Measurements from ENCODE around the gene PSMG4. TPM values are rescaled to one million over a fixed set of nuclear protein-coding genes. Genes with fewer than 3 reads are reported as not detected.
A peak's percentile ranks its signal among the peaks of the same experiment; 100 is the strongest.

The PSMG4 gene
- total and polyA plus RNA-seq, 10 of the 15 experiments (the other 5 are each of a cell fraction or from before 2014, with no cell fraction given) = 7.1 to 62.6 (median 29.8) TPM

GRCh38 chr6:3230900-3231246 is 27.9 kb upstream of the PSMG4 start:
- H4K20me1 ChIP-seq (ENCODE audit: control insufficient read depth, insufficient read depth) = no peaks in the 10 kb centered on the region
- ChIA-PET RAD21 (ENCODE audit: unreplicated experiment) (interaction anchor here (1.5 kb wide), 1 partner anchor 21 kb away, joined by 4 read pairs; no protein-coding TSS in a partner anchor), POLR2A (no interaction called here), SMC1A (ENCODE audit: uncharacterized antibody, unreplicated experiment) (interaction anchor here (1.0 kb wide), 1 partner anchor 20 kb away, joined by 3 read pairs; no protein-coding TSS in a partner anchor), CTCF (interaction anchor here (1.5 kb wide), 1 partner anchor 18 kb away, joined by 3 read pairs; no protein-coding TSS in a partner anchor)
- no peak overlapping the region for H2AFZ ChIP-seq (ENCODE audit: control insufficient read depth, low read depth, low read length)
- intact Hi-C loops (cut with micrococcal nuclease; ENCODE audit: unreplicated experiment) (no loop called here), in situ Hi-C loops (cut with MboI) (no loop called here)
- peaks cover 32 to 35% of the 10 kb centered on the region in 2 experiments for H3K27me3 ChIP-seq (replicated peaks in 1 of 2; ENCODE audit: control insufficient read depth in 2 of 2, insufficient read depth in 2 of 2, low read length in 1 of 2)
- H3K9ac ChIP-seq (ENCODE audit: control insufficient read depth, insufficient read depth, low read length) = no peak overlapping the region
- H3K4me3 ChIP-seq = peak overlapping the region; percentile 47; the same call in 1 of the 2 replicates
- peak overlapping the region; percentile 79 for H3K4me2 ChIP-seq (ENCODE audit: control insufficient read depth, insufficient read depth)
- no peak overlapping the region for H3K27ac ChIP-seq (ENCODE audit: control insufficient read depth, insufficient read depth)
- DNase-seq (ENCODE audit: low read depth, low spot score) = no peak
- 21% methylated on average over 11 of the region's 11 CpGs for WGBS (ENCODE audit: insufficient coverage, insufficient replicate concordance, low lambda C conversion rate, missing lambda C conversion rate)
- BruUV-seq (replicated peaks) = no TSS peak
- no peak for ATAC-seq
- H3K36me3 ChIP-seq (ENCODE audit: control insufficient read depth in 2 of 2, insufficient read depth in 2 of 2, low read length in 1 of 2) = no peaks in the 10 kb centered on the region
- H3K9me3 ChIP-seq (replicated peaks; ENCODE audit: control insufficient read depth, insufficient read depth, low read length) = no peaks in the 10 kb centered on the region
- FAIRE-seq = no peak
- peaks cover 47% of the 10 kb centered on the region for H3K4me1 ChIP-seq (ENCODE audit: control insufficient read depth, insufficient read depth, low read length)
- no peaks in the 10 kb centered on the region for H3K79me2 ChIP-seq (ENCODE audit: control insufficient read depth, insufficient read depth, low read length)
- TF ChIP-seq HDAC2 (IDR thresholded peaks at IDR 0.05) (no peak), MEF2B (IDR thresholded peaks at IDR 0.05; ENCODE audit: partially characterized antibody, poor library complexity, severe bottlenecking) (no peak), SUZ12 (IDR thresholded peaks at IDR 0.05; ENCODE audit: unreplicated experiment) (no peak), BMI1 (IDR thresholded peaks at IDR 0.05; ENCODE audit: borderline replicate concordance) (peak; percentile 48; the same call in 1 of the 2 replicates), YY1 (IDR thresholded peaks at IDR 0.05; ENCODE audit: low read depth, low read length) (no peak)

DNA sequence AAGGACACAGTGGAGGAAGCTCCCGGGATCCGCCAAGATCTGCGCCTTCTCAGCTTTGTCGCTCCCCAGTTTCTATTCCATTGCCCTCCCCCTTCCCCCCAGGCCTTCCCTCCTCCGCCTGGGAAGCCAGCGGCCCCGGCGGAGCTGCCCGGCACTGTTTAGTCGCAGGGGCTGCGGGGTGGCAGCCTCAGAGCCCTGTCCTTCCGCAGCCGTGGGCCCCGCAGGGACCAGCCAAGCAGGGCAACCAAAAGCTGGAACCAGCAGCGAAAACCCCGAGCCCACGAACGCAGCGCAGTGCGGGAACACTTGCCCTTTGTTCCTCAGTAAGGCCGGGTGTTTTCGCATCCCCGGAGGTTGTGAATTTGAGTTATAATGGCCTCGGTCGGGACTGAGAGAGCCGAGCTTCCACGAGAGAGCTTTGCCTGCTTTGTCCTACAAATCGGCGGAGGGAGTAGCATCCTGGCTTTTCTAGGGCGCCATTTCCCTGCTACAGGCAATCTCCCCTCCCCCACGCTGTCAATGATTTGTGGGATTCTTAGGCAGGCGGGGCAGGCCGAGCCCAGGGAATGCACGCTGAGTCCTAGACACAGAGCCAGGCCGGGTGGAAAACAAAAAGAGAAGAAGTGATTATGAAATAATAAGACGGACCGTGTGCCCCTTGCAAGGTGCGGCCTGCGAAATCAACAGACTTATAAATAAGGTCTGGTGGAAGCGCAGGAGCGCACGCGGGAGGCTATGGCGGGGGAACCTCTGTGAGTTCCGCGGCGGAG is 27.3 kb upstream of the PSMG4 start:
- no peak overlapping the region for H3K27ac ChIP-seq (ENCODE audit: control insufficient read depth, insufficient read depth)
- H3K4me1 ChIP-seq (ENCODE audit: control insufficient read depth, insufficient read depth, low read length) = peaks cover 50% of the 10 kb centered on the region
- H3K4me3 ChIP-seq = peak overlapping the region; percentile 47; the same call in 1 of the 2 replicates
- H2AFZ ChIP-seq (ENCODE audit: control insufficient read depth, low read depth, low read length) = peak overlapping the region; percentile 50
- no peaks in the 10 kb centered on the region for H3K9me3 ChIP-seq (replicated peaks; ENCODE audit: control insufficient read depth, insufficient read depth, low read length)
- SMC1A ChIA-PET (ENCODE audit: uncharacterized antibody, unreplicated experiment) = interaction anchor here (1.0 kb wide), 1 partner anchor 20 kb away, joined by 3 read pairs; no protein-coding TSS in a partner anchor
- RAD21 ChIA-PET (ENCODE audit: unreplicated experiment) = interaction anchor here (0.9 to 1.5 kb wide), 2 partner anchors 20 to 22 kb away, joined by 4 read pairs; no protein-coding TSS in a partner anchor
- no peaks in the 10 kb centered on the region for H4K20me1 ChIP-seq (ENCODE audit: control insufficient read depth, insufficient read depth)
- FAIRE-seq = no peak
- in situ Hi-C loops (cut with MboI) = no loop called here
- H3K79me2 ChIP-seq (ENCODE audit: control insufficient read depth, insufficient read depth, low read length) = no peaks in the 10 kb centered on the region
- H3K4me2 ChIP-seq (ENCODE audit: control insufficient read depth, insufficient read depth) = peak overlapping the region; percentile 79
- CTCF ChIA-PET = interaction anchor here (1.5 kb wide), 1 partner anchor 19 kb away, joined by 3 read pairs; no protein-coding TSS in a partner anchor
- BruUV-seq (replicated peaks) = no TSS peak
- H3K27me3 ChIP-seq (replicated peaks in 1 of 2; ENCODE audit: control insufficient read depth in 2 of 2, insufficient read depth in 2 of 2, low read length in 1 of 2) = peaks cover 29 to 31% of the 10 kb centered on the region in 2 experiments
- no peak for ATAC-seq
- no peak for DNase-seq (ENCODE audit: low read depth, low spot score)
- H3K9ac ChIP-seq (ENCODE audit: control insufficient read depth, insufficient read depth, low read length) = no peak overlapping the region
- WGBS (ENCODE audit: insufficient coverage, insufficient replicate concordance, low lambda C conversion rate, missing lambda C conversion rate) = 11% methylated on average over 43 of the region's 47 CpGs
- intact Hi-C loops (cut with micrococcal nuclease; ENCODE audit: unreplicated experiment) = no loop called here
- H3K36me3 ChIP-seq (ENCODE audit: control insufficient read depth in 2 of 2, insufficient read depth in 2 of 2, low read length in 1 of 2) = no peaks in the 10 kb centered on the region
- POLR2A ChIA-PET = no interaction called here
- TF ChIP-seq STAT1 (conservative IDR thresholded peaks at IDR 0.05) (no peak), PRDM15 (CRISPR knock-in tag; IDR thresholded peaks at IDR 0.05) (no peak), FOXM1 (IDR thresholded peaks at IDR 0.05; ENCODE audit: low read depth, low read length) (no peak), IKZF1 (conservative IDR thresholded peaks at IDR 0.05) (0 out of 2 replicates have a peak, but pooled peaks have one; percentile 13)
- TF ChIP-seq, protein P1, sequence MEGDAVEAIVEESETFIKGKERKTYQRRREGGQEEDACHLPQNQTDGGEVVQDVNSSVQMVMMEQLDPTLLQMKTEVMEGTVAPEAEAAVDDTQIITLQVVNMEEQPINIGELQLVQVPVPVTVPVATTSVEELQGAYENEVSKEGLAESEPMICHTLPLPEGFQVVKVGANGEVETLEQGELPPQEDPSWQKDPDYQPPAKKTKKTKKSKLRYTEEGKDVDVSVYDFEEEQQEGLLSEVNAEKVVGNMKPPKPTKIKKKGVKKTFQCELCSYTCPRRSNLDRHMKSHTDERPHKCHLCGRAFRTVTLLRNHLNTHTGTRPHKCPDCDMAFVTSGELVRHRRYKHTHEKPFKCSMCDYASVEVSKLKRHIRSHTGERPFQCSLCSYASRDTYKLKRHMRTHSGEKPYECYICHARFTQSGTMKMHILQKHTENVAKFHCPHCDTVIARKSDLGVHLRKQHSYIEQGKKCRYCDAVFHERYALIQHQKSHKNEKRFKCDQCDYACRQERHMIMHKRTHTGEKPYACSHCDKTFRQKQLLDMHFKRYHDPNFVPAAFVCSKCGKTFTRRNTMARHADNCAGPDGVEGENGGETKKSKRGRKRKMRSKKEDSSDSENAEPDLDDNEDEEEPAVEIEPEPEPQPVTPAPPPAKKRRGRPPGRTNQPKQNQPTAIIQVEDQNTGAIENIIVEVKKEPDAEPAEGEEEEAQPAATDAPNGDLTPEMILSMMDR (IDR thresholded peaks at IDR 0.05 in 2 of 3, conservative IDR thresholded peaks at IDR 0.05 in 1 of 3; ENCODE audit: control insufficient read depth in 2 of 3, extremely low read depth in 1 of 3, insufficient read depth in 1 of 3, low read depth in 3 of 3, low read length in 3 of 3) = no peak

Data from GM12878 (cell line).